ENCODE measurements around the gene UGT1A5. TPM values are rescaled to one million over a fixed set of nuclear protein-coding genes. Genes with fewer than 3 reads are reported as not detected.

UGT1A5 gene
- total and polyA plus RNA-seq, 2 of the 8 experiments (the other 6 are each of a cell fraction or from before 2014, with no cell fraction given) = not detected

GRCh38 chr2:233807215-233807865 is 94.6 kb downstream of the UGT1A5 start:
- Histone ChIP-seq H3K4me1 (replicated peaks in 1 of 4; ENCODE audit: control insufficient read depth in 3 of 4, insufficient read depth in 4 of 4, low read length in 3 of 4) (no peaks in the 10 kb centered on the region), H3K27ac (ENCODE audit: low read depth, low read length) (no peak overlapping the region), H3K4me2 (ENCODE audit: insufficient read depth in 1 of 2, low read depth in 2 of 2, low read length in 2 of 2) (no peak overlapping the region), H3K56ac (replicated peaks; ENCODE audit: insufficient read length, low read depth, low read length) (no peak overlapping the region), H3K79me1 (ENCODE audit: low read depth, low read length) (no peaks in the 10 kb centered on the region), H3K9me3 (ENCODE audit: insufficient read depth in 2 of 2, low read depth in 1 of 2, low read length in 1 of 2) (peaks cover 0 to 4% of the 10 kb centered on the region in 2 experiments; a peak in 2 of 4 replicates), H3K23me2 (ENCODE audit: low read depth, low read length) (no peaks in the 10 kb centered on the region), H3K4me3 (ENCODE audit: extremely low read depth in 1 of 4, insufficient read depth in 2 of 4, low read depth in 3 of 4, low read length in 4 of 4) (no peak overlapping the region), H3K18ac (ENCODE audit: extremely low read depth, low read length) (no peak overlapping the region), H4K20me1 (replicated peaks in 1 of 2; ENCODE audit: control insufficient read depth in 1 of 2, insufficient read depth in 2 of 2, low read length in 2 of 2) (no peaks in the 10 kb centered on the region), H2AK5ac (ENCODE audit: low read depth, low read length) (0 out of 2 replicates have a peak overlapping the region, but pooled peaks have one; percentile 82), H3K36me3 (ENCODE audit: control insufficient read depth in 2 of 4, insufficient read depth in 4 of 4, low read length in 3 of 4) (no peaks in the 10 kb centered on the region), H3K9ac (replicated peaks in 1 of 4; ENCODE audit: extremely low read depth in 1 of 4, low read depth in 3 of 4, low read length in 3 of 4) (no peak overlapping the region), H3K4ac (replicated peaks; ENCODE audit: insufficient read length, low read depth, low read length) (no peak overlapping the region), H4K5ac (ENCODE audit: insufficient read length, low read depth, low read length) (no peak overlapping the region), H2BK15ac (ENCODE audit: low read length) (no peak overlapping the region; the same call in 1 of the 2 replicates), H4K8ac (ENCODE audit: extremely low read depth, insufficient read depth, low read length) (no peak overlapping the region), H2BK5ac (ENCODE audit: low read depth, low read length) (no peak overlapping the region), H3K79me2 (ENCODE audit: control insufficient read depth in 1 of 2, insufficient read depth in 2 of 2, low read length in 2 of 2) (no peaks in the 10 kb centered on the region), H2BK120ac (replicated peaks; ENCODE audit: low read depth, low read length) (no peak overlapping the region), H3K27me3 (replicated peaks in 1 of 4; ENCODE audit: control insufficient read depth in 3 of 4, extremely low read depth in 1 of 4, insufficient read depth in 3 of 4, low read length in 3 of 4) (no peaks in the 10 kb centered on the region), H2BK20ac (ENCODE audit: low read length) (no peak overlapping the region), H3K14ac (ENCODE audit: insufficient read length) (no peak overlapping the region), H2AFZ (ENCODE audit: low read length) (no peak overlapping the region), H4K91ac (replicated peaks; ENCODE audit: insufficient read length, low read length) (no peak overlapping the region), H2BK12ac (ENCODE audit: low read depth, low read length) (no peak overlapping the region), H3K23ac (ENCODE audit: insufficient read length) (no peak overlapping the region)
- FAIRE-seq (no peak), DNase-seq (ENCODE audit: low read depth in 1 of 2, low spot score in 2 of 2) (peak in 1 of 2 experiments; percentile 29)
- TF ChIP-seq RFX5 (IDR thresholded peaks at IDR 0.05; ENCODE audit: borderline replicate concordance, low read depth, low read length) (no peak), CTCF (IDR thresholded peaks at IDR 0.05; ENCODE audit: control extremely low read depth in 1 of 3, insufficient read depth in 1 of 3, low read depth in 1 of 3, low read length in 3 of 3) (peak in 1 of 3 experiments; percentile 14; a peak in 2 of 4 replicates), RAD21 (IDR thresholded peaks at IDR 0.05 in 1 of 2, conservative IDR thresholded peaks at IDR 0.05 in 1 of 2; ENCODE audit: low read depth in 2 of 2, low read length in 2 of 2) (peak in 1 of 2 experiments; percentile 27; a peak in 2 of 4 replicates)
- ChIA-PET POLR2A (ENCODE audit: partially characterized antibody) (no interaction called here), CTCF (ENCODE audit: partially characterized antibody) (no interaction called here)
- WGBS, 2 experiments (ENCODE audit: extremely low coverage in 1 of 2, insufficient coverage in 1 of 2, insufficient read length in 1 of 2, insufficient replicate concordance in 2 of 2, low coverage in 1 of 2, low lambda C conversion rate in 2 of 2, missing lambda C conversion rate in 1 of 2) = 83% methylated on average over 12 of the region's 12 CpGs; no CpG with 5 or more reads in 1 of the 2 experiments

Data from H1 (cell line).